Mammary epithelial cell (primary cell): ENCODE data around the gene AUTS2.

Experiments
- CTCF ChIP-seq, 2 donors: IDR thresholded peaks in 1 of 2; conservative IDR thresholded peaks in 1 of 2; 2 replicates each; pipeline ENCODE4 v1.5.1; 2011 to 2012; ENCODE audit warnings: inconsistent platforms in 2 of 2, low read length in 2 of 2, mild to moderate bottlenecking in 2 of 2, control low read depth in 1 of 2, low read depth in 1 of 2; ENCODE audit not compliant: insufficient read depth in 1 of 2; ENCODE audit errors: extremely low read depth in 1 of 2
- EZH2 ChIP-seq: IDR thresholded peaks from 2 replicates; pipeline ENCODE4 v1.6.1; 2012; ENCODE audit warnings: low read length, inconsistent platforms, borderline replicate concordance

GRCh38 chr7:70665997-70666396, 1067.7 kb downstream of the AUTS2 start:
- TF ChIP-seq CTCF (conservative IDR thresholded peaks at IDR 0.05 in 1 of 2, IDR thresholded peaks at IDR 0.05 in 1 of 2; ENCODE audit: extremely low read depth in 1 of 2, insufficient read depth in 1 of 2, low read depth in 1 of 2, low read length in 2 of 2) (no peak), EZH2 (no peak)
